Skin of body (tissue), 2 donors: ENCODE data around the gene MNAT1. TPM values are rescaled to one million over a fixed set of nuclear protein-coding genes. Genes with fewer than 3 reads are reported as not detected.
"Not testable (repeated sequence)": the region's sequence is repeated elsewhere in the genome, so short reads cannot be mapped to it uniquely, and the experiment has no call there.

Experiments used
- DNase-seq: peaks from one replicate; lab custom pipeline; 2025; lab: John Stamatoyannopoulos, UW
- total RNA-seq: library from RNA; depleted of rRNA; stranded (reverse); fragments of >200 nt; gene quantifications from one replicate; pipeline ENCODE4 v1.2.3, GENCODE V29; 2014

Gene MNAT1
- total RNA-seq, 1 donor from 2014 or later, result 53.3 TPM

- no peak for DNase-seq
Measured at GRCh38 chr14:60738843-60739508, 4.4 kb downstream of the MNAT1 start.

GRCh38 chr14:60744566-60744965 lies 10.0 kb downstream of the MNAT1 start:
- DNase-seq, result no peak

GRCh38 chr14:60753264-60754119 lies 18.9 kb downstream of the MNAT1 start:
- no peak for DNase-seq

GRCh38 chr14:60756847-60757246 lies 22.3 kb downstream of the MNAT1 start:
- peak; percentile 3 for DNase-seq

- no peak for DNase-seq
Measured at GRCh38 chr14:60757567-60758002, 23.0 kb downstream of the MNAT1 start.

- DNase-seq, result no peak
Measured at GRCh38 chr14:60758885-60759284, 24.3 kb downstream of the MNAT1 start.

GRCh38 chr14:60760209-60760608 lies 25.6 kb downstream of the MNAT1 start:
- DNase-seq, result no peak

GRCh38 chr14:60760644-60761364 lies 26.2 kb downstream of the MNAT1 start:
- DNase-seq, result no peak

GRCh38 chr14:60768602-60769001 lies 34.0 kb downstream of the MNAT1 start:
- no peak for DNase-seq

- no peak for DNase-seq
Measured at GRCh38 chr14:60771117-60771516, 36.6 kb downstream of the MNAT1 start.

- no peak for DNase-seq
Measured at GRCh38 chr14:60773558-60773957, 39.0 kb downstream of the MNAT1 start.

- DNase-seq, result no peak
Measured at GRCh38 chr14:60775296-60775695, 40.7 kb downstream of the MNAT1 start.

- no peak for DNase-seq
Measured at GRCh38 chr14:60777856-60778578, 43.5 kb downstream of the MNAT1 start.

GRCh38 chr14:60779745-60780514 lies 45.4 kb downstream of the MNAT1 start:
- DNase-seq, result not testable (repeated sequence)

GRCh38 chr14:60780558-60780957 lies 46.0 kb downstream of the MNAT1 start:
- not testable (repeated sequence) for DNase-seq

- DNase-seq, result no peak
Measured at GRCh38 chr14:60786905-60787304, 52.3 kb downstream of the MNAT1 start.

- no peak for DNase-seq
Measured at GRCh38 chr14:60789656-60790055, 55.1 kb downstream of the MNAT1 start.

GRCh38 chr14:60790850-60791249 lies 56.3 kb downstream of the MNAT1 start:
- no peak for DNase-seq

- no peak for DNase-seq
Measured at GRCh38 chr14:60796434-60796833, 61.9 kb downstream of the MNAT1 start.

- no peak for DNase-seq
Measured at GRCh38 chr14:60800409-60800808, 65.8 kb downstream of the MNAT1 start.

GRCh38 chr14:60803871-60804270 lies 69.3 kb downstream of the MNAT1 start:
- no peak for DNase-seq
